ENCODE measurements around the gene UBE2E1.

- TF ChIP-seq CTCF (IDR thresholded peaks at IDR 0.05) (no peak), EZH2 (IDR thresholded peaks at IDR 0.05; ENCODE audit: borderline replicate concordance, insufficient read depth, low read depth, low read length, poor library complexity, severe bottlenecking) (no peak)
Measured at GRCh38 chr3:23875113-23875725, 69.5 kb downstream of the UBE2E1 start.

Measured in B cell (primary cell).